WERI-Rb-1 (cell line): ENCODE measurements around the gene LMAN2.

Experiments
- DNase-seq: peaks from one replicate; pipeline ENCODE4 v3.0.0-alpha.2; 2020
- H3K27ac ChIP-seq: fragments of 250-450 bp; sonication (Bioruptor Pico); 2 replicates; pipeline ENCODE4 v1.5.1; 2020; ENCODE audit warnings: mild to moderate bottlenecking, moderate library complexity
- H3K27me3 ChIP-seq: fragments of 250-450 bp; sonication (Bioruptor Pico); 2 replicates; pipeline ENCODE4 v1.5.1; 2021; ENCODE audit warnings: mild to moderate bottlenecking, low read depth, moderate library complexity; ENCODE audit not compliant: insufficient read depth, severe bottlenecking
- H3K36me3 ChIP-seq: fragments of 250-450 bp; sonication (Bioruptor Pico); 2 replicates; pipeline ENCODE4 v1.5.1; 2020; ENCODE audit warnings: mild to moderate bottlenecking, moderate library complexity
- H3K4me3 ChIP-seq: 2 replicates; pipeline ENCODE4 v1.5.1; 2011; ENCODE audit warnings: low read depth, mild to moderate bottlenecking, control low read depth, low read length
- H3K9me3 ChIP-seq: fragments of 250-450 bp; sonication (Bioruptor Pico); 2 replicates; pipeline ENCODE4 v1.5.1; 2021; ENCODE audit warnings: mild to moderate bottlenecking, moderate library complexity; ENCODE audit not compliant: severe bottlenecking
- CTCF ChIP-seq: IDR thresholded peaks from 2 replicates; pipeline ENCODE4 v1.5.1; 2011; ENCODE audit warnings: low read depth, mild to moderate bottlenecking, control low read depth, inconsistent platforms, low read length

The LMAN2 gene

GRCh38 chr5:177319913-177320588 lies 31.4 kb downstream of the LMAN2 start:
- no peak for DNase-seq
- no peak for TF ChIP-seq CTCF
- no peak overlapping the region for H3K27ac ChIP-seq
- H3K27me3 ChIP-seq: no peaks in the 10 kb centered on the region
- no peaks in the 10 kb centered on the region for H3K9me3 ChIP-seq
- H3K4me3 ChIP-seq: no peak overlapping the region
- no peaks in the 10 kb centered on the region for H3K36me3 ChIP-seq

- Histone ChIP-seq H3K4me3 (no peak overlapping the region), H3K9me3 (no peaks in the 10 kb centered on the region), H3K36me3 (no peaks in the 10 kb centered on the region), H3K27ac (no peak overlapping the region), H3K27me3 (no peaks in the 10 kb centered on the region)
- DNase-seq: peak; percentile 59
- TF ChIP-seq CTCF: peak; percentile 64
Measured at GRCh38 chr5:177317959-177318377, 33.5 kb downstream of the LMAN2 start.

GRCh38 chr5:177316005-177316404 lies 35.5 kb downstream of the LMAN2 start:
- no peak for TF ChIP-seq CTCF
- no peak for DNase-seq
- H3K4me3 ChIP-seq: no peak overlapping the region
- no peaks in the 10 kb centered on the region for H3K27me3 ChIP-seq
- H3K9me3 ChIP-seq: no peaks in the 10 kb centered on the region
- H3K36me3 ChIP-seq: no peaks in the 10 kb centered on the region
- H3K27ac ChIP-seq: no peak overlapping the region

- TF ChIP-seq CTCF: no peak
- Histone ChIP-seq H3K4me3 (no peak overlapping the region), H3K36me3 (no peaks in the 10 kb centered on the region), H3K27me3 (no peaks in the 10 kb centered on the region), H3K27ac (no peak overlapping the region), H3K9me3 (no peaks in the 10 kb centered on the region)
- no peak for DNase-seq
Measured at GRCh38 chr5:177315411-177315810, 36.1 kb downstream of the LMAN2 start.

- no peaks in the 10 kb centered on the region for H3K9me3 ChIP-seq
- H3K27ac ChIP-seq: no peak overlapping the region
- TF ChIP-seq CTCF: no peak
- H3K4me3 ChIP-seq: no peak overlapping the region
- DNase-seq: no peak
- no peaks in the 10 kb centered on the region for H3K27me3 ChIP-seq
- no peaks in the 10 kb centered on the region for H3K36me3 ChIP-seq
Measured at GRCh38 chr5:177314376-177315342, 36.8 kb downstream of the LMAN2 start.
